ENCODE data around the gene FRAS1.

- TF ChIP-seq CTCF (IDR thresholded peaks at IDR 0.05) (no peak), POLR2A (IDR thresholded peaks at IDR 0.05) (no peak)
Measured at GRCh38 chr4:78585633-78586032, 528.5 kb downstream of the FRAS1 start.

Data from breast epithelium (tissue), 3 donors.